OCI-LY3 (cell line): ENCODE results near the gene BPIFB2.

Experiments
- H2AFZ ChIP-seq: fragments of 200-600, 300-600 bp; shearing (Covaris generic); 2 replicates; pipeline ENCODE4 v1.6.0; 2014; ENCODE audit warnings: antibody characterized with exemption, low read depth, low read length
- H3K27ac ChIP-seq: fragments of 200-600, 300-600 bp; sonication (generic); 2 replicates; pipeline ENCODE4 v1.5.1; 2014; ENCODE audit warnings: mild to moderate bottlenecking, low read length, moderate library complexity, mixed read lengths
- H3K27me3 ChIP-seq: fragments of 200-600, 300-600 bp; sonication (generic); 2 replicates; pipeline ENCODE4 v1.6.1; 2014; ENCODE audit warnings: low read depth, low read length, mixed read lengths
- H3K36me3 ChIP-seq: fragments of 200-600, 300-600 bp; sonication (generic); replicated peaks from 2 replicates; pipeline ENCODE3; 2014; ENCODE audit warnings: low read depth, low read length, mixed read lengths
- H3K4me1 ChIP-seq: fragments of 300-600, 200-600 bp; sonication (generic); 2 replicates; pipeline ENCODE4 v1.6.1; 2014; ENCODE audit warnings: low read length, mixed read lengths
- H3K4me2 ChIP-seq: fragments of 200-600, 300-600 bp; sonication (generic); 2 replicates; pipeline ENCODE4 v1.6.1; 2014; ENCODE audit warnings: low read length, mixed read lengths
- H3K4me3 ChIP-seq: fragments of 300-600, 200-600 bp; sonication (generic); 2 replicates; pipeline ENCODE4 v1.5.1; 2014; ENCODE audit warnings: antibody characterized with exemption, mild to moderate bottlenecking, low read length, moderate library complexity
- H3K79me2 ChIP-seq: fragments of 300-600, 200-600 bp; shearing (Covaris generic); 2 replicates; pipeline ENCODE4 v1.6.1; 2014; ENCODE audit warnings: mild to moderate bottlenecking, low read length, mixed read lengths
- H3K9ac ChIP-seq: fragments of 300-600, 200-600 bp; shearing (Covaris generic); 2 replicates; pipeline ENCODE4 v1.6.0; 2014; ENCODE audit warnings: mild to moderate bottlenecking, low read length, moderate library complexity
- H3K9me3 ChIP-seq: fragments of 200-600, 300-600 bp; shearing (Covaris generic); 2 replicates; pipeline ENCODE4 v1.6.1; 2014; ENCODE audit warnings: low read length, mixed read lengths; ENCODE audit not compliant: insufficient read depth
- H4K20me1 ChIP-seq: fragments of 200-600, 300-600 bp; sonication (generic); 2 replicates; pipeline ENCODE4 v1.6.1; 2016; ENCODE audit warnings: low read length, mixed read lengths; ENCODE audit not compliant: insufficient read depth
- EZH2phosphoT487 ChIP-seq: fragments of 200-600 bp; shearing (Covaris generic); IDR thresholded peaks from 2 replicates; pipeline ENCODE4 v1.6.1; 2018; ENCODE audit warnings: antibody characterized with exemption, mixed run types, low read depth
- TF ChIP-seq, protein P1 (sequence below): fragments of 200-600, 300-600 bp; sonication (generic); IDR thresholded peaks from 2 replicates; pipeline ENCODE4 v1.5.1; 2014; ENCODE audit warnings: antibody characterized with exemption, low read length, low read depth

The BPIFB2 gene

DNA sequence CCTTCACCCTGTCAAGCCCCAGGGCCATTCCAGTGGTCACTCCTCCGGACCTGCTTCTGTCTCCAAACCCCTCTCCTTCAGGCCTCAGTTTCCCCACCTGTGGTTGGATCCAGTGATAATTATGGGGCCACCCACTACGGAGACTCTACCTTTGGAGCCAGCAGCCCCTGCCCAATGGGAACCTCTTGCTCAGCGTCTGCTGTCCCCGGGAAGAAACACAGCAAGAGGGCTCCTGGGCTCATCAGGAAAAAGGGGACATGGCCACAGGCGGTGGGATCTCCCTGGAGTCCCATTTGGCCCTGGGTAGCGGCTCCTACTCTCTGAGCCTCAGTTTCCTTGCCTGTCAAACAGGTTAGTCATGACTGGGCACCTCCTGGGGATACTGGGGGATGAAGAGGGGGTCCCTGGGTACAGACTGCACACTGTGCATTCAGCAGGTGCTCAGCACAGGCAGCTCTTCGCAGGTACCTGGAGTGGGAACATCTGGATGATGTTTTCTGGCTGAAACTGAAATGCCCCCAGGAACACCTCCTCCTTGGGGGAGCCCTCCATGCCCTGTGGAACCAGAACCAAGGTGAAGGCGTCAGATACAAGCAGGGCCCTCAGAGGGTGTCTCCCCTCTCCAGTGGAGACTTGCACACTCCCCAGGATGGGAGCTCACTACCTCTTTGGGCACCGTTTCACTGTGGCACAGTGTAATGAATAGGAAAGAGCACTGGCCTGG is 22.7 kb upstream of the BPIFB2 start:
- Histone ChIP-seq H3K4me1 (no peaks in the 10 kb centered on the region), H3K27ac (no peak overlapping the region), H3K9me3 (no peaks in the 10 kb centered on the region), H2AFZ (no peak overlapping the region), H3K36me3 (no peaks in the 10 kb centered on the region), H3K4me2 (no peak overlapping the region), H3K4me3 (no peak overlapping the region), H3K9ac (no peak overlapping the region), H3K27me3 (no peaks in the 10 kb centered on the region), H4K20me1 (no peaks in the 10 kb centered on the region), H3K79me2 (no peaks in the 10 kb centered on the region)
- TF ChIP-seq, protein P1, sequence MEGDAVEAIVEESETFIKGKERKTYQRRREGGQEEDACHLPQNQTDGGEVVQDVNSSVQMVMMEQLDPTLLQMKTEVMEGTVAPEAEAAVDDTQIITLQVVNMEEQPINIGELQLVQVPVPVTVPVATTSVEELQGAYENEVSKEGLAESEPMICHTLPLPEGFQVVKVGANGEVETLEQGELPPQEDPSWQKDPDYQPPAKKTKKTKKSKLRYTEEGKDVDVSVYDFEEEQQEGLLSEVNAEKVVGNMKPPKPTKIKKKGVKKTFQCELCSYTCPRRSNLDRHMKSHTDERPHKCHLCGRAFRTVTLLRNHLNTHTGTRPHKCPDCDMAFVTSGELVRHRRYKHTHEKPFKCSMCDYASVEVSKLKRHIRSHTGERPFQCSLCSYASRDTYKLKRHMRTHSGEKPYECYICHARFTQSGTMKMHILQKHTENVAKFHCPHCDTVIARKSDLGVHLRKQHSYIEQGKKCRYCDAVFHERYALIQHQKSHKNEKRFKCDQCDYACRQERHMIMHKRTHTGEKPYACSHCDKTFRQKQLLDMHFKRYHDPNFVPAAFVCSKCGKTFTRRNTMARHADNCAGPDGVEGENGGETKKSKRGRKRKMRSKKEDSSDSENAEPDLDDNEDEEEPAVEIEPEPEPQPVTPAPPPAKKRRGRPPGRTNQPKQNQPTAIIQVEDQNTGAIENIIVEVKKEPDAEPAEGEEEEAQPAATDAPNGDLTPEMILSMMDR, result no peak
- no peak for TF ChIP-seq EZH2phosphoT487

DNA sequence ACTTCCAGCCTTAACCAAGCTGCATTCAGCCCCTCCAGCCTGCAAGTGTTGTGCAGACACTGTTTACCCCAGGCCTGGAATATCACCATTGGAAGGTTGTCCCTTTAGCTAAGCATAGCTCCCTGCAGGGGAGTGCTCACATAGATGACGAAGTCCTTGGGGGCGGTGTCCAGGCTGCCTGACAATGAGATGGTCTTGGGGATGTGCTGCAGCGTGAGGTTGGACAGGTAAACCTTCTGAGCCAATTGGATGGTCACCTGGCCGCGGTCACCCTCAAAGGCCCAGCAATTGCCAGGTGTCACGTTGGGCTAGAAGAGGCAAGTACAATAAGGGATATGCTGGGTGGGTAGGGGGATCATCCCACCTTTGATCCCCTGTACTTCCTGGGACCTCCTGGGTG is 21.9 kb upstream of the BPIFB2 start:
- Histone ChIP-seq H3K79me2 (no peaks in the 10 kb centered on the region), H3K27me3 (no peaks in the 10 kb centered on the region), H3K36me3 (no peaks in the 10 kb centered on the region), H3K9ac (no peak overlapping the region), H4K20me1 (no peaks in the 10 kb centered on the region), H2AFZ (no peak overlapping the region), H3K9me3 (no peaks in the 10 kb centered on the region), H3K4me3 (no peak overlapping the region), H3K27ac (no peak overlapping the region), H3K4me2 (no peak overlapping the region), H3K4me1 (peaks cover 2% of the 10 kb centered on the region; the same call in 1 of the 2 replicates)
- TF ChIP-seq, protein P1, result no peak
- no peak for TF ChIP-seq EZH2phosphoT487

DNA sequence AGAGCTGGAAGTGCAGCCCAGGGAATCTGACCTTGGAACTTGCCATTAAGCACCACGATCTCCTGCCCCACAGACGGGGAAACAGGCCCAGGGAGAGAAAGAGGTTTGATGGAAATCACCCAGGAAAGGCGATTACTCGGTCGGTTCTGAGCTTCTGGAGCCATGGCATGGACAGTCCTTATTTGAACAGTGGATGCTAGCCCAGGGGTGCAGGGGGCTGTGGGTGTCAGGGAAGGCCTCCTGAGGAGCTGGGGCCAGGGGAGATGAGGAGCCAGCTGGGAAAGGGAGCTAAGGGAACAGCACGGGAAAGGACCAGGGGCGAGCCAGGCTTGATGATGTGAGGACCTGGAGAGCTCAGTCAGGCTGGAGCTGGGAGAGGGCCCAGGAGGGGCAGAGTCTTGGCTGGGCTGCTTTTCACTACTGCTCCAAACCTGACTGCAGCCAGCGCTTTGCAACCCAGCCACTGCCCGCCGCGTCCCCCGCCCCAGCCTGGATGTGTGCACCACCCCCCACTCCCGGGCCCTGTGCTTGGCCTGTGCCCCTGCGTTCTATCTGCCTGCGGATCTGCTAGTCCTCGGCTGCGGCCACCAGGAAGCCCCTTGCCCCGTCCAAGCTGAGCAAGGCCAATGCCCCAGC is 21.1 kb upstream of the BPIFB2 start:
- H3K27me3 ChIP-seq, result no peaks in the 10 kb centered on the region
- H3K4me2 ChIP-seq, result no peak overlapping the region
- TF ChIP-seq, protein P1, result no peak
- no peak for TF ChIP-seq EZH2phosphoT487
- no peak overlapping the region for H2AFZ ChIP-seq
- H3K79me2 ChIP-seq, result no peaks in the 10 kb centered on the region
- peaks cover 11% of the 10 kb centered on the region for H3K4me1 ChIP-seq
- no peaks in the 10 kb centered on the region for H4K20me1 ChIP-seq
- H3K27ac ChIP-seq, result no peak overlapping the region
- H3K4me3 ChIP-seq, result no peak overlapping the region
- no peaks in the 10 kb centered on the region for H3K9me3 ChIP-seq
- no peak overlapping the region for H3K9ac ChIP-seq
- no peaks in the 10 kb centered on the region for H3K36me3 ChIP-seq

DNA sequence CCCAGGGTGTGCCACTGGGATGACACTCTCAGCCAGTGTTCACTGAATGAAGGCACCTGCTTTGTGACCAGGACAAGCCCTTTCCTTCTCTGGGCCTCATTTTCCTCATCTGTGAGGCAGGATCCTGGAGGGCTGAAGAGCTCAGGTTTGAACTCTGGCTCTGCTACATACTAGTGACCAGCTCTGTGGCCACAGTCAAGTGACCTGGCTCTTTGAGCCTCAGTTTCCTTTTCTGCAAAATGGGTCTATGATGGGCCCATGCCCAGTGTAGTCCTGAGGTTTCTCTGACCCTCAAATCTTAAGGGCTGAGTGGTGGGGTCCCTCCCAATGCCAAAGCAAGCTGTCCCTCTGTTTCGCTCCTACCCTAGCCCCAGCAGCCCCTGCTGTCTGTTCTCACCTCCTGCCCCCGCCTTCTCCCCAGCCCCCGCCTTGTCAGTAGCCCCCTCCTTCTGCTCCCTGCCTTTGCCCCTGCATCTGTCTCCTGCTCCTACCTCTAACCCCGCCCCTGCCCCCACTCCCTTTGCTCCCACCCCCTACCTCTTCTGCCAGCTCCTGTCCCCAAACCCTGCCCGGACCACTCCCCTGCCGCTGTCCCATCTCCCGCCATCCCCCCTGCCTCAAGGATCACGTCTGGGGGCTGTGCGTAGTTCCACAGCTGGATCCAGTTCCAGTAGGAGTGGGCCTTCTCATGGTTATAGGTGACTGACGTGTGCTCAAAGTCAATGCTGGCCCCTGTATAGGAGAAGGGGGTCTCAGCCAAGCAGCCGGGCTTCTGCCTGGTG is 20.3 kb upstream of the BPIFB2 start:
- no peak overlapping the region for H3K9ac ChIP-seq
- no peaks in the 10 kb centered on the region for H3K9me3 ChIP-seq

More for the DNA sequence above, 20.3 kb upstream of the BPIFB2 start:
- Histone ChIP-seq H3K79me2 (no peaks in the 10 kb centered on the region), H3K4me1 (peaks cover 18% of the 10 kb centered on the region), H3K36me3 (no peaks in the 10 kb centered on the region), H3K4me2 (no peak overlapping the region), H3K27ac (no peak overlapping the region), H3K4me3 (no peak overlapping the region), H2AFZ (no peak overlapping the region), H4K20me1 (no peaks in the 10 kb centered on the region), H3K27me3 (no peaks in the 10 kb centered on the region)
- no peak for TF ChIP-seq EZH2phosphoT487
- TF ChIP-seq, protein P1, result no peak
